NCI-H345 treated with DMSO at 0.1 percent for 48 hours (cell line): ENCODE measurements around the gene HEXB.
"Not testable (repeated sequence)": the region's sequence is repeated elsewhere in the genome, so short reads cannot be mapped to it uniquely, and the experiment has no call there.

Source experiments
- DNase-seq: peaks from one replicate; lab custom pipeline; 2025; ENCODE audit not compliant: unreplicated experiment; lab: John Stamatoyannopoulos, UW

The HEXB gene

DNA sequence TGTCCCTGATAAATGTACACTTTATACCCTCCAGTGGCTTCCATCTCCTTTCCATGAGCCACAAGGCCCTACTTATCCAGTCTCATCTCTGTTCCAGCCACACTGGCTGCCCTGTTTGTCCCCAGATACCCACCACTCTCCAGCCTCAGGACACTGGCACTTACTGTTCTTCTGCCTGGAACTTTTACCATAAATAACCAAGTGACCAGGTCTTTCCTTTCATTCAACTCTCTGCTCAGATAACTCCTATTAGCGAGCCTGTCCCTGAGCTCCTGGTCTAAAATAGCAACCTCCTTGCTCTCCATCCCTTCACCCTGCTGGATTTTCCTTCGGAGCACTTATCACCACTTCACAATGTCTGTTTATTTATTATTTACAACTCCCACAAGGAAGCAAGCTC is 27.9 kb upstream of the HEXB start:
- no peak for DNase-seq

DNA sequence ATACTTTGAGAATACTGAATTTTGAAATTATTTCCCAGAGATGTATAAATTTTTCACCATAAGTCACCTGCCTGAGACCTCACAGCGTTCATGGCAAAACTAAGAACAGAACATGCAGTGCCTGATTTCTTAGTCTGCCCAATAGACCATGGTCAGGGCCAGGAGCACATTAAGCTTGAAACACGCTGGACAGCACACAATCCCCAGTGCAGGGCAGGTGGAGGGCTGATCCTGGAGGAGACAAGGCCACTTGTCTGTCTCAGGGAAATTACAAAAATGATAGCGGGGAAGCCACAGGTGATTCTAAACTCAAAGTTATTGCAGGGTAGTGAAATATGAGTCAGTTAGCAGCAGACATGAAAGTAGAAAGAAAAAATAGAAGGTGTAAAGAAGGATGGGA is 25.9 kb upstream of the HEXB start:
- no peak for DNase-seq

DNA sequence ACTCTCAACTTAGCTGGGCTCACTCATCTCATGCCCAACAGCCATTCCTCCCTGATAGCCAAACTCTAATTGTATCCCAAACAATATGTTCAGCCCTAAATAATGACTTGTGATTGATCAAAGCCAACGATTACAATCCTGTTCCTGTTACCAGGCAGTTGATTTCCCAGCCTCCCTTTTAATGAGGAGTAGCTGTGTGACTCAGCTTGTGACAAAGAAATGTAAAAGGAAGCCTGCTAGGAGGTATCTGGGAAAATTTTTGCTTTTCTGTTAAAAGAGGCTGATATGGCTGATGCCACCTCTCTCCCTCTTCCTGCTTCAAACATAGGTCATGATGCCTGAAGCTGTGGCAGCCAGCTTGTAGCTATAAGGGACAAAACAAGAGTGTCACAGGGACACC is 24.9 kb upstream of the HEXB start:
- no peak for DNase-seq

DNA sequence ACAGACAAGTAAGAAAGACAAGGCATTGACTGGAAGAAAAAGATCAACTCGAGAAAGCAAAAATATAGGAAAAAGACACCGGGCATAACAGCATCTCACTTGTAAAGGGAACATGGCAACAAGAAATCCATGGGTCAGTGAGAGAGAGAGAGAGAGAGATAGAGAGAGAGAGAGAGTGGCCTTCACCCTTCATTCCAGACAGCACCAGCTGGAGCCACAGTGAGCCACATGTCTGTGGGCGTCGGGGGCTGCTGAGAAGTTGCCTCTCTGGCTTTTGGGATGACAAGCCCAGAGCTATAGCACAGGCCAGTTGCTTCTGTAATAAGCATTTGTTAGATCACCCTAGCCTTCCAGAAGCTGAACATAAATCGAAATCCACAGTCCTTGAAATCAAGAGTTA is 24.2 kb upstream of the HEXB start:
- no peak for DNase-seq

DNA sequence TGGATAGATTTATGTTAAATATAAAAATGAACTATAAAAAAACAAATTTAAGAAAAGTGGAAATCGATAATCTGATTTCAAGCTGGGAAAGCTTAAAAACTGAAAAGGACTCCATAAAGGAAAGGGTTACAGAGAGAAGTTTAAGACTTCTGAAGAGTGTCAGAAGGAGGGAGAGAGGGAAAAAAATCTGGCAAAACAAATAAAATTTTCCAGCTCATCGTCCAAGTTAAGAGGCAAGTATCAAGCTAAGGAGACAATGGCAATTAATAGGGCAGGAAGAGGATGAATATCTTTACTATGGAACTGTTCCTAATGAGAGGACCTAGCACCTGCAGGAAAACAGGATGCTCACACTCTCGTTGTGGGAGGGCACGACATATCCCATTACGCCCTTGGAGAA is 20.5 kb upstream of the HEXB start:
- DNase-seq = no peak

DNA sequence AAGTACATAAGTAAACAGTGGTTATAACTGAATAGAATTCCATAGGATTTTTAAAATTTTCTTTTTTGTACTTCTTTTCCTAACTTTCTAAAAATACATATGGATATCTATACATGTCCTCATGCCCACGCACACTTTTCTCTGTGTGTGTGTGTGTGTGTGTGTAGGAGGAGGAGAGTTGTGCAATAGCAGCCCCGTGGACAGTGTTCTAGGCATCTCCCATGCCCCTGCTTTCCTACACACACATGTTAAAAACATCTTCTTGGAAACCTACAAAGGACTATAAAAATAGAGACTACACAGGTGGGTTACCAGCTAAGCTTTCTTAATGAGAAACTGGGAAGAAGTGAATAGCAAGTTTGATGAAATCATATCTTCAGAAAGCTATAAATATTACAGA is 19.8 kb upstream of the HEXB start:
- no peak for DNase-seq

DNA sequence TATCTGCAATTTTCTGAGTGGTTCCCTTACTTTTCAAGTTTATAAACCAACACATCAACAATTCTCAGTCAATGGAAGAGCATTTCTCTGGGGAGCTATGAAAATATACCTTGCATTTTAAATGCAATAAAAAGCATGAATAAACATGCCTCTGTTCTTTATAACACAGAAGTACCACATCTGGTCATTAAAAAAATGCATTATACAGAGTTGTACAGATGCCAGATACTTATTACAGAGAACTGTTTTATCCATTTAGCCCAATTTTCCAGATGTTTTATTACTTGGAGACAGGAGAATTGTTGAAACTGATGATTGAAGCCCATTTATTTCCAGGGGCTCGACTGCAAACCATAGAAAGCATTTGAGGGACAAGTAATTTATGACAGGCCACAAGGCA is 19.2 kb upstream of the HEXB start:
- DNase-seq = no peak

DNA sequence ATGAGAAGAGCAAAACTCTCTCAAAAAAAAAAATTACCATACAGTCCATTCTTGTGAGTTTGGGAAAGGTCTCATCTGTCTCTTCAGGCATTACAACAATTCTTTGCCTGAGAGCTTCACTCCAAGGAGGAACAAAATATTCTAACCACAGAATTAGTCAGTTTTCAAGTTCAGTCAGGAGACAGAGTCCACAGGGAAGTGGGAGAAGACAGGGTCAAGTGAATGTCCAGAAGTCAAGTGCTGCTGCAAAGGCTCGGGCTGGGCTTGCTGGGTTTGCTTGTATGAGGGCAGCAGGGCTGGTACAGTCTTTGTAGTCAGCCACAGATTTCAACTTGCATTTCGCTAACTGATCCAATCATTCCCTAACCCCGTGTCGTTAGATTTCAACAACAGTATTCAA is 17.6 kb upstream of the HEXB start:
- no peak for DNase-seq

DNA sequence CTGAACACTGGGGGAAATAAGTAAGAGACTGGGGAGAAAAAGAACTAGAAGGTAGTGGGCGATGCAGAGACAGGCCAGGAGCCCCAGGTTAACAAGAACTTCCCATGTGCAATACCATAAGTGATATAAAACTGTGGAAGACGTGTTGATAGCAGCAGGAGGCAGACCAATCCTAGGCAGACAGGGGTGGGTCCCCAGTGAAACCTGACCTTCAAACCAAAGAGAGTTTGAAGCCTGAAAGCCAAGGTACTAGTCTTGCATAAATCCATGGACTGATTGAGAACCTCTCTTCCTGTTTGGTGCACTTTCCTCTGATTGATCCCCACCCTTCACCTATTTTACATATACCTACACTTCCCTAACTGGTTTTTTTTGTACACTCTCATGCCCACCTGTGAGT is 15.2 kb upstream of the HEXB start:
- no peak for DNase-seq

DNA sequence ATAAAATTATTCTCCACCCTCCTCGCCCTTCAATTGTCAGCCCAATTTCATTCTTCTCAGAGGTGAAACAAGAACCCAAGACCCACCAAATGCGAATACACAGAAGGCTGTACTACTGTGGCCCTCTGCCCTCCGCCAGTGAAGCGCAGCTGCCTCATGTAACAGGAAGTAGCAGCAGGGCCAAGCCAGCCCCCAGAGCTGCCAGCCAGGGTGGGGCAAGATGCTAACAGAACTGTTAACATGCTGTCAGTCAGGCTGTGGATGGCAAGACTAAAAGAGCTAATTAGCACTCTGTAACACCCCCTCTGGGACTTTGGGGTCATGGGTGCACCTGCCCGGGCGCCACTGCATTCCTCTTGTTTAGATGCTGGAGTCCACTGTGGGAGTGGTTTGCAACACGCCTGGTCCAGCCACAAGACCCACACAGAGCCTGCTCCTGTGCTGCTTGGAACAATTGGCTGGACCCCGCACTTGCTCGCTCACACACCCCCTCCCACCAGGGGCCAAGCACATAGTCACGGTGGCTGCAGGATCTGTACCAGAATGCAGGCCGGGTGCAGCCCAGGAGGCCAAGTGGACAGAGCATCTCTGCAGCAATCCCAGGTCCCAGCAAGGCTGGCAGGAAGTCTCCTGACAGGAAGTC is 14.5 kb upstream of the HEXB start:
- no peak for DNase-seq

DNA sequence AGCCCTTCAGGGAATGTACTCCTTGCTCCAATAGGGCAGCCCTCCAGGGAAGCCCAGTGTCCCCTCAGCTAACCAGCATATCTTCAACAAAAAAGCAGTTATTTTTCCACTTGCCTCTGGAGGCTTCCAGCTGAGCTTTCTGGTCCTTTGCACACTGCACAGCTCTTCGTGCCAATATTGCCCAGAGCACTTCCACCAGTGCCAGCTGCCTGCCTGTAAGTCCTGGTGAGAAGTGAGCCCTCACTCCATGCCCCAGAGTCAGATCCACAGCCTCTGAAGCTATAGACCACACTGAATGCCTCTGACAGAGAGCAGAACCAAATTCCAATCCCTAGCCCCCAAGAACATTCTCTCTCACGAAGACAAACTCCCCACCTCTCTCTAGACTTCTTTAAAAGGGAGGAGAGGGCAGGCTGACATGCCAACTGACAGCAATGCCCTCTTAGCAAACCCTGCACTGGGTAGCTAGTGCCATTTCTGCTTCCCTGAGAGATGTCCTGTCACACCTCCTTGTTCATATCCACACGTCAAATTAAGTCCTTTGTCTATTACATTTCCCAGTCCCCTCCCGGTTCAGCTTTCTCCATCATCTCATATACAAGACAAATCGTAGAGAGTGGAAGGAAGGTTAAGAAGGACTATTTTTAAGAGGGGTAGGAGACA is 12.7 kb upstream of the HEXB start:
- no peak for DNase-seq

DNA sequence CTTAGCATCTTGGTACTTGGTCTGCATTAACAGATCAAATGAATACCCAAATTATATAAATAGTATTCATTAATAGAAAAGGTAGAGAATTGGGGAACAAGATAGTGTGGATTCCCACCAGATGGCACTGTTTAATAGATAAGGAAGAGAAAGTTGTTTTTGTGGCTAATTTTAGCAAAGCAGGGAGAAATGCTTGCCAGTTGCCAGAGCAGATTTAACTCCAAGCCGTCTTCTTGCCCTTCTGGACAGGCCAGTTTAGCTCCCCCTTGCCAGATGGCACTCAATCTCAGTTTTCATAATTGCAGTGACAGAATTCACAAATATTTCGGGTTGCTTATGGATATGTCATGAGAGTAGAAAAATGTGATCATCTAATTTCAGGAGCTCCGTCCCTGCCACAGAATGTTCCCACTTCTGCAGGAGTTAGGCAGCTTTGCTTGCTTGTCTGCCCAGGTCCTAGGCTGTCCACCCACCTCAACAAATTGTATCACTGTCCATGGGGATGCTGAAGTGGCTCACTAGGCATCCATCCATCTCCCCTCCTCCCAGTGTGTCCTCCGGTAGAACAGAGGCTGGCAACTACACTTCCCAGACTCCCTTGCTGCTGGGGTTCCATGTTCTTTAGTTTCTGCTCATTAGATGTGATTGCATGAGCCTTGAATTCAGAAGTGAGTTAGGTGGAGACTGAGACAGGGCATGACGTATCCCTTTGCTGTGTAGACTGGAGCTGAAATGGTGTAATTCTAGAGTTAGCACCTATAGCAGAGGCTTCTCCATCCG is 11.8 kb upstream of the HEXB start:
- DNase-seq = no peak

DNA sequence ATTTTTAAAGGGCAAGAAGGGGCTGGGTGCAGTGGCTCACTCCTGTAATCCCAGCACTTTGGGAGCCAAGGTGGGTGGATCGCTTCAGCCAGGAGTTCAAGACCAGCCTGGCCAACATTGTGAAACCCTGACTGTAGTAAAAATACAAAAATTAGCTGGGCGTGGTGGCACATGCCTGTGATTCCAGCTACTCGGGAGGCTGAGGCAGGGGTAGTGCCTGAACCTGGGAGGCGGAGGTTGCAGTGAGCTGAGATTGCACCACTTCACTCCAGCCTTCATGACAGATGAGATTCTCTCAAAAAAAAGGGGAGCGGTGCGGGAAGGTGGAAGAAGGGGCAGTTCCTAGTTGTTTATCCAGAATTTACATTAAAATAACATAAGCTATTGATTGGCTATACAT is 8.6 kb upstream of the HEXB start:
- DNase-seq = not testable (repeated sequence)

DNA sequence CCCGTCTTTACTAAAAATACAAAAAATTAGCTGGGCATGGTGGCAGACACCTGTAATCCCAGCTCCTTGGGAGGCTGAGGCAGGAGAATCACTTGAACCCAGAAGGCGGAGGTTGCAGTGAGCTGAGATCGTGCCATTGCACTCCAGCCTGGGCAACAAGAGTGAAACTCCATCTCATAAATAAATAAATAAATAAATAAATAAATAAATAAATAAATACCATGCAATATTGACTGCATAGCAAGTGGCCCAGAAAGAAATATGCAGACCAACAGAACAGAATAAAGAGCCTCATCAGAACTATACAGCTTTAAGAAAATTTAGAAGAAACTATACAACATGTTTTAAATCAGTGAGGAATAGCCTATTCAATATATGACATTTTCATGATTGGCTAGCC is 6.9 kb upstream of the HEXB start:
- DNase-seq = not testable (repeated sequence)

DNA sequence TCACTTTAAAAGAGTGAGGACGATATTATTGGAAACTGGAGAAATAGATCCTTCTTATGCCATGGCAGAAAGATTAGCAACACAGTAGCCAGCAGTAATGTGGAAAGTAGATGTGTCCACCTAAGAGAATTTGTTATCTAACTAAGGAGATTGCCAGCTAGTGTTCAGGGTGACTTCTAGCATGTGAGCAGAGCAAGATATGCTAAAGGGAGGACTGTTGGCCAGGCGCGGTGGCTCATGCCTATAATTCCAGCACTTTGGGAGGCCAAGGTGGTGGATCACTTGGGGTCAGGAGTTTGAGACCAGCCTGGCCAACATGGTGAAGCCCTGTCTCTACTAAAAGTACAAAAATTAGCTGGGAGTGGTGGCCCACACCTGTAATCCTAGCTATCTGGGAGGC is 5.7 kb upstream of the HEXB start:
- not testable (repeated sequence) for DNase-seq

DNA sequence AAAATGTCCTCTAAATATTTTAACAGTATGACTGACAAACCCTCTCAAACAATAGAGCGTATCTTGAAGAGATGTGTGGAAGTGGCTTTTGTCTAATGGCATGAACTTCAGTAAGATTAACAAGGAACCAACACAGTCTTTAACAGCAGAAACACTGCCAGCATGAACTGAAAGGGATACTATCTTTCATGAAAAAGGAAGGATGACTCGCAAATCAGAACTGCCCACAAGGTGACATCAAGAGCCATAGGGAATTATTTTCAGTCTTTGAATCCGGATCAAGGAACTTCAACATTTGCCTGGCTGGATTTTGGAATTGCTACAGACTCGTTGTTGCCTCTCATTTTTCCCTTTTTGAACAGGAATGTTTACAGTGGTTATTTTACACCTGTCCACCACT is 5.1 kb upstream of the HEXB start:
- no peak for DNase-seq

DNA sequence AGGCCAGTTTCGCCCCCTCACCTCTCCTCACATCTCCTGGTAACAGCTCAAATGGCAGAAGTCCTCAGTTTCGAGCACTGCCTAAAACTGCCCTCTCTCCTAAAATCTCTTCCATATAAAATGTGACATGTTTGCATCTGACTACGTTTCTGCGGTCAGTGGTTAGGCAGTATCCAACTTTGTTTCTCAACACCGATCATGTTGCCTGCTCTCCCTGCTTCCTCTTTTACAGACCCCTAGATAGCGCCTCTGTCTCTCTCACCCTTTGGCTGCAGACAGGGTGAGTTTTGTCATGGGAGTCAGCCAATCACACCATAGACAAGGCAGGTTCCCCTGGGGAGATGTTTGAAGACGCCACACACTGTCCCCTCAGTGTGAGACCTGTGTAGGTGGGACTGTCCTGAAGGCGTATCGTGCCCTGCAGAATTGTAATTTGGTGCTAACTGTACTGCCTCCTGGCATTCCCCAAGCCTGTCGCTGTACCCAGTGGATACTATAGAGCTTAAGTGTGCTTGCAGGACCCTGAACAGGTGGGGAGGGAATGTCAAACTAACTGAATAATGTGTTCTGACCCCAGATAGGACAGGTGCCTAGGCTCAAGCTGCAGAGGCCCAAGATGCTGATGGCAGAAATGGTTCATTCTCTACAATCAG is 1.1 kb downstream of the HEXB start:
- DNase-seq = no peak

DNA sequence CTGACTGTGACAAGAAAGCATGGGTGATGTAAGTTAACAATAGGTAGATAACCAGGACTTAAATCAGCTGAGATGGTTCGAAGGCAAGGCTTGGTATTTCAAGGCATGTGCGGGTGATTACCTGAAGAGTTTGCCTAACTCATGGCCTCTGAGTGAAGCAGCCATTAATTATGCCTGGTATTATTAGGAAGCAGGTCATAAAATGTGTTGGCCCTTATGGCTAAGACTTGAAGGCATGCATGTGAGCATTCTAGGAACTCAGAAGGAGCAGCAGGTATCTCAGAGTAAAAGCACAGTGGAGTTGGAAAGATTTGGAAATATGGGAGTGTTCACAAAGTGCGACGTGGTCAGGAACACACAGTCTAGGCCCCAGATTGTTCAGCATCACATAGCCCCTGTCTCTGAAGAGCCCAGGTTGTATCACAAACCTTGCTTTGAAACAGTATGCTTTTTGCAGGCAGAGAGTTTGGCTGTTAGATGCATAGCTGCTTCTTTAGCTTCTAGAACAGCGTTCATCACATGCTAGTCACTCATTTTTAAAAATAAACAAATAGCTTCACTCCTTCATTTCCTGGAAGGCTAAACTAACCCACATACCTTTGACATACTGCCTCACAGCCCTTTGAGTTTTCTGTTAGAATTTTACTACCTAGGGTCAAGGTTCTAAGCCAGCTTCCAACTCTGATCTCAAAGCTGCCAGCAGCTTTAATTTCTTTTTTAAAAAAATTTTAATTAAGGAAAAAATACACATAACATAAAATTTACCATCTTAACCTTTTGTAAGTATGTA is 2.1 kb downstream of the HEXB start:
- no peak for DNase-seq

DNA sequence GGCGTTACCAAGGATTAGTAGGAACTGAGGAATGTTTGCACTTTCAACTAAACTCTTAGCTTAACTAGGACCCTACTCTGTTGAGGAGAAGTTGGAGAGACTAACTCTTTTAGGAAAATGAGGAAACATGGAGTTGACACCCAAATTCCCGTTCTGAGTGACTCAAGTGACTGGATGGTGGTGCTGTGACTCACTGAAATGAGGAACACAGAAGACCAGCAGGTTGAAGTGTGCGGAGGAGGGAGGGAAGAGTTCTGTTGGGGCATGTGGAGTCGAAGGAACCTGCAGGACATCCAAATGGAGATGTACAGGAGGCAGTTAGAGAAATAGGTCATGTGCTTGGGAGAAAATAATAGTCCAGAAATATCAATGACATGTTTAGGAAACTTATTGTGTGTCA is 8.2 kb downstream of the HEXB start:
- no peak for DNase-seq

DNA sequence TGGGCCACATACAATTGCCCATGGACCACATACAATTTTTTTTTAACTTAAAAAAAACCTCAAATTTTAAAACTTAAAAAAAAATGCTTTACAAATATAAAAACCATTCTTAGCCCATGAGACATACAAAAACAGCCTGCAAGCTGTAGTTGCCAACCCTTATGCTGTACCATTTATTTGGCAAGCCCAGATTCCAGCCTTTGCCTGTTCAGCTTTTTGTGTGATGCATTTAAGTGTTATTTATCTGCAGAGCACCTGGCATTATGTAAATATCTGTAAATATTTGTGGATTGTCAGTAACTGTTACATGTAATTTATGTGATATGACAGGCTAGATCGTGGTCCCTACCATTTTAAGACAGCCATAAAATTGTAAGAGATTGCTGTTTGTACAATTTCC is 32.6 kb downstream of the HEXB start:
- no peak for DNase-seq

DNA sequence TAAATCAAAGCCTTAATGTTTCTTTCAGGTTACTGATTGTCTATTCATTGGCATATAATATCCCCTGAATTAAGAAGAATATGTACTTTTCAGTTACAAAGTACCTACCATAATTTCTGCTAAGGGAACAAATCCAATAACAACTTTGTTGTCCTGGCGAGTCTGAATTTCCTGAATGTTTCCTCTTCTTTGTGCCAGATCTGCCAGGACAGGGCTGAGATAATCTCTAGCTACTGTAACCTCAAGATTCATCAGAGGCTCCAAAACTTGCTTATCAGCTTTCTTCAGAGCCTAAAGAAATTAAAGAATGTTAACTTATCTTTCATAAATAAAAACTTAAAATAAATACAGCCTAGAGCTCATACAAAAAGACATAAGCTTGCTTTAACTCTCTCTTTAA is 37.2 kb downstream of the HEXB start:
- no peak for DNase-seq
